GM19023 (cell line): Measurements from ENCODE around the gene LYSMD2.

Source experiments
- ATAC-seq: cut with Tn5 transposase; IDR thresholded peaks from one replicate; pipeline ENCODE4 v1.9.1; 2021; ENCODE audit warnings: mild to moderate bottlenecking, moderate library complexity; ENCODE audit not compliant: unreplicated experiment

Gene LYSMD2

DNA sequence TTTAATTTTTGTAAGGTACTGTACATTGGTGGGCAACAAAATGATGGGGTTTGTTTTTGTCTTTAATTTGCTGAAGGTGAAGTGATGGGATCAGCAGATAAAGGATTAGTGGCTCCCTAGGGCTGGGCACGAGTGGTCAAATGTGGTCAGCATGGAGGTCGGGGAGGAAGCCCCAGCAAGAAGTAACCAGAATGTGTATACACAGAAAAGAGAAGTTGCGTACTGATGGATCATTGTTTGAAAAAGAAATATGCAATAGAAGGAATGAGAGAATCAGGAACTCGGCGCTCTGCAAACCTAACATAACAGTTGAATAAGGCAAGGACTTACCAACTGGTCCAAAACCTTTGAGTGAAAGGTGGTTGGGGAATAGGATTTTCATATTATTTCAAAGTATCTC is 15.4 kb upstream of the LYSMD2 start:
- no peak for ATAC-seq

DNA sequence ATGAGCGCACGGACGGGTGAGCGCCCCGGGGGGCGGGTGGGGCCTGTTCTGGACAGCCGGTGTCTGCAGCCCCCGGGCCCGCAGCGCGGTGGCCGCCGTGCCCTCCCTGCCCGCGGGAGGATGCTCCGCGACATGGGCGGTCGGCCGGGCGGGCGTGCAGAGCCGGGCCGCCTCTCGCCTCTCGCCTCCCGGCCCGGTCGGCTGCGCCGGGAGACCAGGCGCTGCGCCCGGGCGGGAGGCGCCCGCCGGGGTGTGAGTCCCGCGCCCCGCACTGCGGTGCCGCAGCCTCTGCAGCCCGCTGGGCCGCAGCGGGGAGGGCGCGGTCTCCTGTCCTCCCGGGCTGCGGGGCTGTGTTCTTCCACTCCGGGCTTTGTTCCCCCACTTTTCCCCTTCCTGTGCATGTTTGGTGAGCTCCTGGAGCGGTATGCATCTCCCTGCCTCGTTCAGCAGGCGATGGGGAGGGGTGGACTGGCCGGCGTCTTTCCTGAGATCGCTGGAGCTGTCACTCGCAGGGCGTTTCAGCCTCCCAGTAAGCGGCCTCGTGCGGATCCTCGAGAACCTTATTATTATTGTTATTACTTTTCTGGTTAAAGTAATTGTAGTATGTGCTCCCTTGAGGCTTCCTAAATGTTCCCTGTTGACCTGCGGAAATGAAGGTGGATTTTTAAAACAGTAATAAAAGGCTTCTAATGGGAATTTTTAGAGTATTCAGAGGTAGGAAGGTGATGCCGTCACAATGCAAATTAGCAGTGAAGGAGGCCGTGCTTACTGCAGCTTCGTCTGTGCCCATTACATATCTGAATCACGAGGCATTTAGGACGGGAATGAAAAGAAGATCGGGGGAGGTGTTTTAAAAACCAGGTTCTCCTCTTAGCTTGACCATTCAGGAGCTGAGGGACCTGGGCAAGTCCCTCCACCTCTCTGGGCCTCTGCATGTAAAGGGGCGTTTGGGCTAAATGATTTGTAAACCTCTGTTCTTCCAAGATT is 14.5 kb upstream of the LYSMD2 start:
- ATAC-seq, result peak; percentile 46

DNA sequence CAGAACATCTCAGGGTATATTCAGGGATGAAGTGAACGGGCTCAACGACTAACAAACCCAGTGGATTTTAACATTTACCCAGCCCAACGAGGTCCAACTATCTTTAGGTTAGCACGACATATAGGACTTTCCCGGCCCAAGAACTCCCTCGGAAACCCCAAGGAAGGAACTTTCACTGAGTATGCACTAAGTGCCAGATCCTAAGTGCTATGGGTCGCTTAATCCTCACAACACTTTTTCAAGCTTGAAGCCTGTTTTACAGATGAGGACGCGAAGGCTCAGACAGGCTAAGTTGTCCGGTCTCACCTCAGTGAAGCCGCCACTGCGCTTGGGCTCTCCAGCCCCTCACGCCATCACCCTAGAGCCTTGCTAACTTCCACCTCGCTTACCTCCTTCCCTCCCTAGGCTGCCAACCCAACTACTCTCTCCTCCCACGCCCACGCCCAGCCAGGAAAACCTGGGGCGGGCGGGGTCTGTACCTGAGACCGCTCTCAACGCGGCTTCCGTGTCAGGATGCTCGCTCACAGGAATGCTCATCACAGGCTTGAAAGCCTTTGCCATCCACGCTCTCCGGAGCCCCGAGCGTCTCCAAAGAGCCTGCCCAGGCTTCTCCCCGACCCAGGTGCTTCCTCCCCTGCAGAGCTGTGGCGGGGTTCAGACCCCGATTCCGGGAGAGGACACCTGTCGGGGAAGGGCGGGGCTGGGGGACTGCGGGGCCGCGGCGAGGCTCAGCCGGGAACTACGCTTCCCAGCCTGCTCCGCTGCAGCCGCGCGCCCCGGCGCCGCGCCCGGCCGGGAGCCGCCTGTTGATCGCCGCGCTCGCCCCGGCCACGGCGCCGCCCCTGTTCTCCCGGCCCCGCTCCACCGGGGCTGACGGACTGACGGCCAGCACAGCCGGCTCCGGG is 13.6 kb upstream of the LYSMD2 start, which contains the start of gene TMOD2:
Gene TMOD2, plus strand, starts transcription at position 806 of the 905 bp plus-strand sequence. CDS start 14,845 bp downstream, outside the sequence.
- peak; percentile 71 for ATAC-seq

DNA sequence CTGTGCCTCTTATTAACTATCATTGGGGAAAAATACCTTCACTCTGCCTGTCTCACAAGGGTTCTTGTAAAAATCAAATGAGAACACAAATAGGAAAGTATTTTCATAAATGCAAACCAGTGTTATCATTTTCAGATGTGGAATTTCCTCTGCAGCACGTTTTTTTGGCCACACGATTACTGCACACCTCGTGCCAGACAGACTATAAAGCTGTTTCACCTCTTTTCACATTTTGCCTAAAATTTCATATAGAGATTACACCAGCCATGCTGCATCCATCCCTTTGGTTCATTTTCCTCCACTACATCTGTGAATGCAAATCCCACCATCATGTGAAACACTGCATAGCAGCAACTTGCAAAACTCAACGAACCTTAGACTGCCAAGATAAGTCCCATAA is 12.7 kb upstream of the LYSMD2 start:
- no peak for ATAC-seq

DNA sequence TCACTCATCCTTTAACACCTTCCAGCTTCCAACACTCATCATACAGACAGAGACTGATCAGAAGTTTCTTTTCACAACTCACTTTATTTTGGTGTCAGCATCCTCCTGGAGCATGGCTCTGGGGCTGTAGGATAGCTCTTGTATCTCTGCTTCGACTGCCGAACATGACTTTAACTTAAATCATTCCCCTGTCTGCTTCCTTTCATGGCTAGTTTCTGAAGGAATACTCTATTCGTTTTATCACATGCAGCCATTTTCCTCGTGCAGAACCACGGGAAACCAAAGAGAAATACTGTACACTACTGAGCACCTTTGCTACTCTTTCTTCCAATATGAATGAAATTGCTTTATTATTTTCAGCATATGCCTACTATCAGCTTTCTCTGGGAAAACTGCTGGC is 11.9 kb upstream of the LYSMD2 start:
- ATAC-seq, result no peak

DNA sequence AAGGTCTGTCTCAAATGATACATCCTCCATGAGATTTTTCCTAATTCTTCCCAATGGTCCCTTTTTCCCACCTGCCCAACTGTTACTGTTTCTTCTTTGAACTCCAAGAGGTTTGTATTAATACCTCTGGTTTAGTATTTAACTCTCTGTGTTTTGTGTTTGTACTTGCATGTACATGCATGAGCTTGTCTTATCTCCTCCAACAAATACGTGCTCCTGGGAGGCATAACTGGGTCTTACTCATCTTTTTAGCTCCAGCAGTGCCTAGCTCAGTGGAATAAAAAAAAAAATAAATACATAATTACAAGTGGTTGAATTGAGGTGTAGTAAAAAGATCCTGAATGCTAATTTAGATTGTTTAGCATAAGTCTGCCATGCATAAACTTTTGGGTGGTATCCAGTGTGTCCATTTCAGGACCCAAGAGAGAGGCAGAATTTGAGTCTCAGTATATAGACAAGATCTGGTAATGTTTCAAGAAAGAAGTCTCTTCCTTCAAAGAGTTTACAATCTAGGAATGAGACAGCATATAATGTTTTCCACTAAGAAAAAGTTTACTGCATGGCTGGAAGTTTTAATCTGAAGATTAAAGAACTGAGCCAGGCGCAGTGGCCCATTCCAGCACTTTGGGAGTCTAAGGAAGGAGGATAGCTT is 1.7 kb upstream of the LYSMD2 start:
- no peak for ATAC-seq

DNA sequence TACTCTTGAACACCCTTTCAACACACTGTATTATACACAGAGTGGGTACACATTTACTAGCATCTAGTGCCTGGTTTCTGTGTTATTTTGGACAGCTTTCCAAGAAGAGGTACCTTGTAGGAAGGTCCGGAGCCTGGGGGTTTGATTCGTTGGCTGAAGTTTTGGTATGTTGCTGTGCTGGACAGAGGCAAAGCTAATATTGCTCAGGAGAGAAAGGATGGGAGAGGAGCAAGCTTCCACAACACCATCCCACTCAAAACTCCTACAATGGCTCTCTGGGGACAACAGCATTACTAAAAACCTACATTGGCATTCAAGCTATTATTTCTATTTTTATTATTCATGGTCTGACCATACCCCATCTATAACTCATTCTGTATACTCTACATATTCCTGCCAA is 1.1 kb upstream of the LYSMD2 start:
- ATAC-seq, result no peak

DNA sequence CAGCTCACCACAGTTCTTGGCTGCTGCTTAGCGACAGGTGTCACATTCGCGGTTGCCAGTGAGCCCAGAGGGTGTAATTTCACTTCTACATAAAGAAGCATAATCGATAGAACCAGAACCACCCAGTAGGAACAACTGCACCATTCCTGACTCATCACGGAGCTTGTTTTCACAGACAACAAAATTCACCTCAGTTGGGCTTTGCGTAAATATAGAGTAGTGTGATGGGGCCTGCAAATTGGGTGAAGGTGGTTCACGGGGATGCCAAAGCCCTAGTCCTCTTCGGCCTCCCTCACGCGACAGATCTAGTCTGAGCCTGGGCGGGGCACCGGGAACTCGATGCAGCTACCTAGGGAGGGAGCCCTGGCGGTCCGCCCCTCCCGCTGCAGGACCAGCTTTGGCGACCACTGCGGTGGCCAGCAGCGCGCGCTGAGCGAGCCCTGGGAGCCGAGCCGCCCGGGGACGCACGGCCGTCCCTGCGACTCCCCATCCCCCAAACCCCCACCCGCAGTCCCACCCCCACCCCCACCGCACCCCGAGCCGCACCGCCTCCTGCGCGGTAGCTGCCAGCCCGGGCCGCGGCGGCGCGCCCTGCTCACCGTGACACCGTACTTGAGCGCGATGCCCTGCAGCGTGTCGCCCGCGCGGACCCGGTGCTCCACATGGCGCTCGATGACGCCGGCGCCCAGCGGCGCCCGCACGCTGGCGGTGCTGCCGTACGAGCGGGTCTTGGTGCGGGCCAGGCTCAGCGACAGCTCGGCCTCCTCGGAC is 519 bp downstream of the LYSMD2 start:
- peak; percentile 42 for ATAC-seq

DNA sequence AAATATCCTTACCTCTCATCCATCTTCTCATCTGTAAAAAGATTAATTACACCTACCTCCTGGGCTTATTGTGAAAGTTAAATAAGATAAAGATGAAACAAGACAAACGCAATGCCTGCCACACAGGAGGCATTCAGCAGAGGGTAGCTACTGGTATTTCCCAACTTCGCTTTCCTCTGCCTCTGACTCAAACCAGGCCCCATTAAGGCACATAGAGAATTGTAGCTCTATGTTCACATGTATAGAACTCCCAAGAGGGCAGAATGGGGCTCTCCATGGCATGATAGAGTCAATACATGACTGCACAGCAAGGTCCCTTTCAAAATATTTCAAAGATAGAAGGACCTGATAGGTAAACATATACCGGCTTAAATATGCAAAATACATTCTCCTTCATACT is 1.4 kb downstream of the LYSMD2 start:
- no peak for ATAC-seq

DNA sequence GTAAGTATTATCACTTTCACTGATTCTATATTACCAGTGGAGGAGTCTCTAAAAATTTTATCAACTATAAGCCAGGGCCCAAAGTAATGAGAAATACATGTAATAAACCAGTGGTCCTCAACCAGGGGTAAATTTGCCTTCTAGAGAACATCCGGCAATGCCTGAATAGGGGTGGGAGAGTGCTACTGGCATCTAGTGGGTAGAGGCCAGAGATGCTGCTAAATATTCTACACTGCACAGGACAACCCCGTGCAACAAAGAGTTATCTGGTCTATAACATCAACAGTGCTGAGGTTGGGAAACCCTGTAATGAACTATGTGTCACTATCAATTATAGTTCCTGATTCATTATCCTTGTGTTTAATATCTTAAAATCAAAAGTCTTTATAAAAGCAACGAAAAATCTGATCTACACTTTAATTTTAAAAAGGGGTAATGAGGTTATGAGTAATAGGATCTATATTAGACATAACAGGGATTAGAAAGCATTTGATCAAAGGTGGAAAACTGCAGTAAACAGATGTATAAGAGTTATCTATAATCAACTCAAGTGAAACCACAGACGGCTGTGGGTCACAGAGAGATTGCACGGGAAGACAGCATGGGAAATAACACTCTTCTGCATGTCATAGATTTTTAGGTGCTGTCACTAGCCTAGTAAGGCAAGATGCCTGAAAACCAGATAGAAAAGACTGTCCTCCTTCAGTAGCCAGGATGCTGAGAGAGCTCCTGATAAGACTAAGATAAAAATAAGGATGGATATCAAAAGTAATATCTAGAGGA is 2.0 kb downstream of the LYSMD2 start:
- no peak for ATAC-seq

DNA sequence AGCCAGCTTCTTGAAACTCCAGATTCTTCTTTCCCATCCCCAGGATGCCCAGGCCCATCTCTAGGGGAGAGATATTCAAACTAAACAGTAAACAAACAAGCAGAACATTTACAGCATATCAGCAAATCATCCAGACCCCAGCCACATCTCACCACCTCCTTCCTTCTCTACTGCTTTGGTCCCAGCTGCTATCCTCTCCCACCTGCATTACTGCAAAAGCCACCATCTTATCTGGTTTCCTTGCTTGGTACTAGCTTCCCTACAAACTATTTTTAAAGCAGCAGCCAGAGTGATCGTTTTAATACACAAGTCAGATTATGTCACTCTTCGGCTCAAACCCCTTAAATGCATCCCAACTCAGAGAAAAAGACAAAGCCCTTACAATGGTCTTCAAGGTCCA is 4.8 kb downstream of the LYSMD2 start:
- ATAC-seq, result no peak

DNA sequence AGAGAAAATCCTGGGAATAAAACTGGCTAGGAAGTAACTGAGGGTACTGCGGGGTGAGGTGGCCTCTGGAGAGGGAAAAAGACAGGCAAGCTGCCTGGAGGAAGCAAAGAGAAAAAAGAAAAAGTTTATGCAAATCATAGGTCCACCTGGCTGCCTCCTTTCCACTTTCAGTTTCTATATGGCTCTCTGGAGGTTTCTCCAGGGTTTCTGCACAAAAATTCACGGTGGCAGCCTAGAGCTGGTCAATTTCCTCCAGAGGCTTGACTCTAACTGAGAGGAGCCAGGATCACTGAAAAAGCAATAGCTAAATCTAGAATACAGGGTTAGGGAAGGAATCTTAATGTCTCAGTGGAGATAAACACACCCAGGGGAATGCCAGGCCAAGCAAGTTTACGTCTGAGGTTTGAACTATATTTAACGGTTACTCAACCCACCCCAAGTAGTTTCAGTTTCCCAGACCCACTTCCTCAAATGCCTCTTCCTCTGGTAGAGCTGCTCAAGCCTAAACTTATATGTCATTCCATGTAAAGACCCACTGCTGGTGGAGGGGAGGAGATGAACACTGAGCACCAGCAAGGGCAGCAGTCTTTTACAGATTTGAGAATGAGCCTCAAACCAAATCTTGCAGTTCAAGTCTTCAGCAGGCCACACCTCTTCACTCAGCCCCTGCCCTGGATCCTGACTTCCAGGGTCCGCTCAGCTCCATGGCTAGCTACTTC is 5.7 kb downstream of the LYSMD2 start:
- peak; percentile 62 for ATAC-seq

DNA sequence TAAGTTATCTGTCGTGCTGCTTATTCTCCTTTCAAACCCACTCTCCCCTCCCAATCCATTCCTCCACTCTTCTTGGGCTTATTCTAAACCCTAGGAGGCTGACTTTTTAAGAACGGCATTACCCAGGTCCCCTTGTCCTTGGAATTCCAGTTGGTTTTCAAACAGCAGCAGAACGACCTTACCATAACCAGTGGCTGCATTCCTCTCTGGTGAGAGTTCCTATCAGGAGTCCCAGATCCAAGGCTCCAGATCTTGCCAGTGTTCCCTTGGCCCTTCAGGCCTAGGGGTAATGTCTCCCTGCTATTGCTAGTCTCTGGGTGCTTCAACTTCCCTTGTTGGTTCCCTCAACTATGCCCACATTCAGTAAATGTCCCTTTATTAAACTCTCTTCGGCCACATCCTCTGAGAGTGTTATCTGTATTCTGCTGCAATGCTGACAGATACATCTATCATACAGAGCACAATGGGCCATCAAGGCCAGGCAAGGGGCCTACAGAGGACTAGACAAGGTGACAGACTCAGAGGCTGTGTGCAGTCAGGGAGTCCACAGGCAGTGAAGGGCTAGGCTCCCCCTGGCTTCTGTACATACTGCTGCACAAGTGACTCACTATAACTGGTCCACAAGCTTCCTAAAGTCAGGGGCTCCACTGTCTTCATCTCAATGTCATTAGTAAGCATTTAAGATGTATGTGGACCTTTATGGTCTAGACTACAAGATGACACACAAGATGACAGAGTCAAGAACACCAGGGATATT is 10.1 kb downstream of the LYSMD2 start:
- no peak for ATAC-seq

DNA sequence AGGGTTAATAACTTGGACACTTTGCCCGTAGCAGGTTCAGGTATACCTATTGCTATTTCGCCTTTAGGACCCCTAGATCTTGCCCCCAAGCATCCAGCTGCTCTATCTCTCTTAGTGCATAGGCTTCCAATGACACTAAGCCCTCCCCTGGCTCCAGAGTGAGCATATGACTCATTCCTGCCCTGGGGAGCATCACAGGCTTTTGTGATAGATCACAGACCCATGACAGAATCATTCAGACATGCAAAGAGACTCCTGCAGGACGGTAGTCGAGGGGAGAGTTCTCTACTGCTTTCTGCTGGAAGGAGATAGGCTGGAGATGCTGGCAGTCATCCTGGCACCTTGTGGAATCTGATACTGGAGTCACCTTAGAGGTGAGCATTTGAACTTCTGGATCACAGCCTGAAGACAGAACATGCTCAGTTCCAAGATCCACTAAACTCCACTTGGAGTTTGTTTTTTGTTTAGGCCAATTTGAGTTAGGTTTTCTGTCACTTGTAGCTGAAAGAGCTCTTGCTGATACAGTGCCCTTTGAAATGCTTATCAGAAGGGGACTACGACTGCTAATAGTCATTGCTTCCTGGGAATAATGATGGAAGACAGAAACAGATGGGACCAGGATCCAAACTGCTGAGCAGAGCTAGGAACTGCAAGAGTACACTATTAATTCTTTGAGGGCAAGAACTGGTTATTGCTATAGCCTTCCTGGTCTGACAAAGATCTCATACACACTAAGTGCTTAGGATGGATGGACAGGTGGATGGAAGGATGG is 11.0 kb downstream of the LYSMD2 start:
- peak; percentile 86 for ATAC-seq

DNA sequence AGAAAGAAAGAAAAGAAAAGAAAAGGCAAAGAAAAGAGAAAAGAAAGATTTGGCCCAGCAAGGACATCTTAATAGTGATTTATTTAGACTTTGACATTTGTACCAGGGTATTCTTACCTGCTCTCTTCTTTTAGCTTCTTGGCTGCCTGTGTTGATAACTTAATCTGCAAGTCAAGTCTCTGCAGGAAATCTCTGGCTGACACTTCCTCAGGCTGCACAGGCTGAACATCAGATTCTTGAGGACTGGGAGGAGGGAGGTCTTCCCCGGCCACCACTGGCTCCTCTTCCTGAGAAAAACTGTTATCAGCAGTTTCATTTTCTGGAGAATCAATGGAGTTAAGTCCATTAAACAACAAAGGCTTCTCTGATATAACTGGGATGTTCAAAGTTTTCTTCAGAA is 12.8 kb downstream of the LYSMD2 start:
- no peak for ATAC-seq

DNA sequence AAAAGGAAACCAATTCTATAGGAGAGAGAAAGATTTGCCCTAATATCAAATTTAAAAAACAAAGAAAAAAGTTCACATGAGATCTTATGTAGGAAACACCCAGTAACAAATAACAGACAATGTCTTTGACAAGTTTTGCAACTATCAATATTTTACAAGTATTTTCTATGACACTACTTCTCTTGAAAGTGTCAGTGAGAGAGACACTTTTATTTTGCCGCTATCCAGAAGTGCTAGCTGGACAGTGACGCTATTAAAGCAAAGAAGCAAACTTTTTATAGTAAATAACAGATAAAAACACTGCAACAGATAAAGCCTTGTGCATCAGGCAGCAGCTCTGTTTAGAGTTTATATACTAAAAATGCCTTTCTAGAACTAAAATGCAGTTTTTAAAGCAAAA is 13.3 kb downstream of the LYSMD2 start:
- no peak for ATAC-seq

DNA sequence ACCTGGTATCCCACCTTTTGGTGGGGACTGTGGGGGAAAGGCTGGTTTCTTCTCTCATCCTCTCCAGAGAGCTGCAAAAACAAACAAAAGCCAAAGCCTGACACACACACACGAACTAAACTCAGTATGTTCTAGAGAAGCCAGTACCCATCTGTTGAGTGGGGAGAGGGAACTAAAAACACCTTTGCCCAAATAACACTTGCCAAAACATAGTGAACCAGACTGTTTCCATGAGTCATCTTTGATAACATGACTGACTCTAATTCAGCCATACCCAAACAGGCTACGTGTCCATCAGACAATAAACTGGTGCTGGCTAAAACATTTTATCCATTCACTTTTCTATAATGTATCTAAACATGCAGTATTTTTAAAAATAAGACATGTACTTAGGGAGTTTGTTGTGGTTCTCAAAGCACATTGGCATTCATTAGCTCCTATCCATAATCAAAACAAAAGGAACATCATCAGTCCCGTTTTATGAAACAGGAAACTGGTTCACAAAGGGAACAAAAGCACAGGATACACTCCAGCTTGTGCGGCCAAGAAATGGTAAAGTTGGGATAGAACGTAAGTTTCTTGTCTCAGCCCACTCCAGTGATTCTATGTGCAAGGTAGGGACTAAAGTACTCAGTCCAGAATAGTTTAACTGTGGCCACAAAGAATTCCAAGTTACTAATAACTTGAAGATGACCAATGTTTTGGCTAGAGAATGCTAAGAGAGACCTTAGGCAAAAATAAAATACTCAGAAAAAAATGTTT is 16.1 kb downstream of the LYSMD2 start:
- no peak for ATAC-seq
